Stimulated activated CD4-positive, alpha-beta T cell treated with anti-CD3 and anti-CD28 coated beads, Interleukin-4, amount 100 ng/mL, for 1 hour (primary cell): ENCODE data around the gene KANK2.
"Not testable (repeated sequence)": the region's sequence is repeated elsewhere in the genome, so short reads cannot be mapped to it uniquely, and the experiment has no call there.

ENCODE experiments used
- DNase-seq: peaks from one replicate; pipeline ENCODE4 v3.0.0-alpha.2; 2020

KANK2 gene

DNA sequence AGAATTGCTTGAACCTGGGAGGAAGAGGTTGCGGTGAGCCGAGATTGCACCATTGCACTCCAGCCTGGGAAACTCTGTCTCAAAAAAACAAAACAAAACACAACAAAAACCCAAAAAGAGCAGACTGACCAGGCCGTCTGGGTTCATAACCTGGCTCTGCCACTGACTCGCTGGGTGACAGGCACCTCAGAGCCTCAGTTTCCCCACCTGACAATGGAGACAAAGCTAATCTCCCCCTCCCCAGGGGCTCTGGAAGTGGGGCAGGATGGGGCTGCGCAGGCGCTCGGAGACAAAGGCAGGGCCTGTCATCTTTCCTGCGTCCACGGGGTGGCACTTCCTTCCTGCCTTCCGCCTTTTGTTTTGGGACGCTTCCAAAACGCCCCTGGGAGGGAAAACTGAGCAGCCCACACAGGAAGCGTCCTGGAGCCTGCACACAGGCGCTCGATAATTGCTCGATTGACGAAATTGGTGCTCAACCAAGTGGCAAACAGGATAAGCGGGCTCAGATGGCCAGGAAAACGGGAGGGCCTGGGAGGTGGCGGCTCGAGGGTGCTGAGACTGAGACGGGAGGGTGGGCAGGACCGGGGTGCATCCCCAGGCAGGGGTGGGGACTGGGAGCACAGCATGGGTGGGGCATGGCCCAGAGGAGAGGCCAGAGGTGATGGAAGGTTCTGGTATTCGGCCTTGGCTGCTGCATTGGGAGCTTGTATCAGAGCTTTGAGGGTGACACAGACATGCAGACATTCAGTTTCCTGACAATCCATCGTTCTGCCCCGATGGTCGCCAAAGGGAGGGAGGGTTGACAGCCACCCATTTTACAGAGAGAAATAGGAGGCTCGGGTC is 59.6 kb downstream of the KANK2 start:
- peak; percentile 45 for DNase-seq

DNA sequence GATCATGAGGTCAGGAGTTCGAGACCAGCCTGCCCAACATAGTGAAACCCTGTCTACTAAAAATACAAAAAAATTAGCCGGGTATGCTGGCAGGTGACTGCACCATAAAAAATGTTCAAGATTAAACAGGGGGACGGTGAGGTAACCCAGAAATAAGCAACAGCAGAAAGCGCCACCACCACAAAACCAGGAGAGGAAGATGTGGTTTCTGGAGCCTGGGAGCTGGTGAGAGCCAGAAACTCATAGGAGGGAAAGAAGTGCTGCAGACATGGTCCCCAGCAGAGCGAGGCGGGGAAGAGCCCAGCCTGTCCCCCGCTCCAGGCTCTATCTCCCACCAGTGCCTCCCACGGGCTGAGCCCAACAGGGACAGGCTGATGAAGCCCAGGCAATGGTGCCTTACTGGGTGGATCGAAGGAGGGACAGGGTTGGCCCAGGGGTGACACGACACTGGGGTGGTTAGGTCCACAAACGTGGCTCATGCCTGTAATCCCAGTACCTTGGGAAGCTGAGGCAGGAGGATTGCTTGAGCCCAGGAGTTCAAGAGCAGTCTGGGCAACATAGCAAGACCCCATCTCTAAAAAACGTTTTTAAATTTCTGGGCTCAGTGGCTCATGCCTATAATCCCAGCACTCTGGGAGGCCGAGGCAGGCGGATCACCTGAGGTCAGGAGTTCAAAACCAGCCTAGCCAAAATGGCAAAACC is 60.8 kb downstream of the KANK2 start:
- no peak for DNase-seq

DNA sequence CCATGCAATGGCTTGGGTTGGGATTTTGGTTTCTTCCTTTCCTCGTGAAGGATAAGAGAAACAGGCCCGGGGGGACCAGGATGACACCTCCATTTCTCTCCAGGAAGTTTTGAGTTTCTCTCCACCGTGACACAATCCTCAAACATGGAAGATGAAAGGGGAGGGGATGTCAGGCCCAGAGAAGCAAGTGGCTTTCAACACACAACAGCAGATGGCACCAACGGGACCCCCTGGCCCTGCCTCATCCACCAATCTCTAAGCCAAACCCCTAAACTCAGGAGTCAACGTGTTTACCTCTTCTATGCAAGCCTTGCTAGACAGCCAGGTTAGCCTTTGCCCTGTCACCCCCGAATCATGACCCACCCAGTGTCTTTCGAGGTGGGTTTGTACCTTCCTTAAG is 65.9 kb downstream of the KANK2 start:
- DNase-seq: no peak

DNA sequence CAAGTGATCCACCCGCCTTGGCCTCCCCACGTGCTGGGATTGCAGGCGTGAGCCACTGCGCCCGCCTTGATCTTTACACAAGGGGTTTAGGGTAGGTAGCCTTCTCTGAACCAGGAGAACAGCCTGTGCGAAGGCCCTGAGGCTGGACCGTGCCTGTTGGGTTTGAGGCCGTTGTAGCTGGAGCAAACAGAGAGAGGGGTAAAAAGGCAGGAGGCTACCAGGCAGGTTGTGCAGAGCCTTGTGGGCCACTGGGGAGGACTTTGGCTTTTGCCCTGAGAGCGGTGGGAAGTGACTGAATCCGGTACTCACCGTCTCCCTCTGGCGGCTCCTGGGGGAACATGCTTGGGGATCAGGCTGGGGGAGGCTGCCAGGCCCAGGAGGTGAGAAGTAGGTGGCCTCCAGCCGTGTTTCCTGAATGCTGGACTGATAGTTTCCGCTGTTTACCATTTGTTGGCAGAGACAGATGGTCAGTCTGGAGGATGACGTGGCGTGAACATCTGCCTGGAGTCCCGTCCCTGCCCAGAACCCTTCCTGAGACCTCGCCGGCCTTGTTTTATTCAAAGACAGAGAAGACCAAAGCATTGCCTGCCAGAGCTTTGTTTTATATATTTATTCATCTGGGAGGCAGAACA is 66.4 kb downstream of the KANK2 start:
- DNase-seq: peak; percentile 70

- DNase-seq: no peak
These were observed 69.4 kb downstream of the KANK2 start for GRCh38 chr19:11127905-11128304.

- peak; percentile 76 for DNase-seq
These were observed 71.2 kb downstream of the KANK2 start for GRCh38 chr19:11125994-11126685.

DNA sequence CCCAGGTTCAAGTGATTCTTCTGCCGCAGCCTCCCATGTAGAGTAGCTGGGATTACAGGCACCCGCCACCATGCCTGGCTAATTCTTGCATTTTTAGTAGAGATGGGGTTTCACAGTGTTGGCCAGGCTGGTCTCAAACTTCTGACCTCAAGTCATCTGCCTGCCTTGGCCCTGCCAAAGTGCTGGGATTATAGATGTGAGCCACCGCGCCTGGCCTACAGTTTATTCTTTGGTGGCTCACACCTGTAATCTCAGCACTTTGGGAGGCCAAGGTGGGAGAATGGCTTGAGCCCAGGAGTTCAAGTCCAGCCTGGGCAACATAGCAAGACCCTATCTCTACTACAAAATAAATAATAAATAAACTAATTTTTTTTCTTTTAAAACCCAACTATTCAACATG is 73.2 kb downstream of the KANK2 start:
- not testable (repeated sequence) for DNase-seq

GRCh38 chr19:11123114-11123513 is 74.2 kb downstream of the KANK2 start:
- DNase-seq: no peak

DNA sequence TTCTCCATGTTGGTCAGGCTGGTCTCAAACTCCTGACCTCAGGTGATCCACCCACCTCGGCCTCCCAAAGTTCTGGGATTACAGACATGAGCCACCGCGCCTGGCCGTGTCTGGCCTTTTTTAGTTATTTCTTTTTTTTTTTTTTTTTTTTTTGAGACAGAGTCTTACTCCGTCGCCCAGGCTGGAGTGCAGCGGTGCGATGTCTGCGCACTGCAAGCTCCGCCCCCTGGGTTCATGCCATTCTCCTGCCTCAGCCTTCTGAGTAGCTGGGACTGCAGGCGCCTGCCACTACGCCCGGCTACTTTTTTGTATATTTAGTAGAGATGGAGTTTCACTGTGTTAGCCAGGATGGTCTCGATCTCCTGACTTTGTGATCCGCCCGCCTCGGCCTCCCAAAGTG is 75.4 kb downstream of the KANK2 start:
- not testable (repeated sequence) for DNase-seq

GRCh38 chr19:11116507-11116906 is 80.8 kb downstream of the KANK2 start:
- DNase-seq: no peak

GRCh38 chr19:11115895-11116446 is 81.4 kb downstream of the KANK2 start:
- DNase-seq: no peak

DNA sequence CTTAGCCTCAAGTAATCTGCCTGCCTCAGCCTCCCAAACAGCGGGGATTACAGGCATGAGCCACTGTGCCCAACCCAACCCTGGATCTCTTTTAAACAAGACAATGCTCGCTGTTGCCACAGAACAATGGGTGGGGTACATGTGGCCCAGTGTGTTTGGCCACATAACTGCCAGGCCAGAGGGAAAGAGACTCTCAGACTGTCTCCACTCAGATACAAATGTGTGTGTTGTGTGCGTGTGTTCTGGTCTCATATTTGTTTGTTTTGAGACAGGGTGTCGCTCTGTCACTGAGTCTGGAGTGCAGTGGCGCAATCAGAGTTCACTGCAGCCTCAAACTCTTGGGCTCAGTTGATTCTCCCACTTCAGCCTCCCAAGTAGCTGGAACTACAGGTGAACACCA is 82.3 kb downstream of the KANK2 start:
- no peak for DNase-seq
